GM12878 (cell line): ENCODE measurements around the gene P2RX2. TPM values are rescaled to one million over a fixed set of nuclear protein-coding genes. Genes with fewer than 3 reads are reported as not detected.

Source experiments
- ATAC-seq: fragments of 200-7000 bp; cut with Tn5 transposase; 3 replicates; pipeline ENCODE4 v1.9.1; 2020; ENCODE audit warnings: mild to moderate bottlenecking, moderate library complexity
- BruUV-seq: library from RNA; stranded (reverse); fragments of 400-500 nt; replicated peaks from 2 replicates; lab custom pipeline; 2021; lab: Mats Ljungman, UMichigan
- CTCF ChIA-PET: fragments of 300-600 bp; sonication (Branson Sonifier 250); formaldehyde crosslinking; extraction: SDS; loops from one replicate; lab custom pipeline; 2021; ENCODE audit warnings: inconsistent platforms; lab: Yijun Ruan, JAX
- POLR2A ChIA-PET: fragments of 350-600 bp; formaldehyde crosslinking; extraction: SDS; loops from one replicate; lab custom pipeline; 2021; ENCODE audit warnings: inconsistent platforms; lab: Charles Lee
- RAD21 ChIA-PET: fragments of 300-600 bp; sonication (Branson Sonifier 250); formaldehyde crosslinking; loops from one replicate; lab custom pipeline; 2023; ENCODE audit warnings: antibody characterized with exemption; ENCODE audit not compliant: unreplicated experiment; lab: Charles Lee
- SMC1A ChIA-PET: fragments of 300-600 bp; sonication (Branson Sonifier 250); formaldehyde crosslinking; loops from one replicate; lab custom pipeline; 2023; ENCODE audit not compliant: unreplicated experiment, uncharacterized antibody; lab: Charles Lee
- DNase-seq: peaks from one replicate; pipeline ENCODE4 v3.0.0-alpha.2; 2011; ENCODE audit warnings: low read depth, low spot score
- FAIRE-seq: peaks from 3 replicates; lab custom pipeline; 2011; peaks lifted over from hg19 to GRCh38; lab: Jason Lieb, UNC
- H2AFZ ChIP-seq: 2 replicates; pipeline ENCODE4 v1.6.0; 2011; ENCODE audit warnings: low read depth, low read length, control low read depth; ENCODE audit not compliant: control insufficient read depth
- H3K27ac ChIP-seq: 2 replicates; pipeline ENCODE4 v1.5.1; 2011; ENCODE audit warnings: control low read depth; ENCODE audit not compliant: control insufficient read depth, insufficient read depth
- H3K27me3 ChIP-seq, 2 experiments: replicated peaks in 1 of 2; 2 replicates each; pipeline versions ENCODE4 v1.6.0 to v1.6.1; 2011; ENCODE audit warnings: low read length in 1 of 2; ENCODE audit not compliant: control insufficient read depth in 2 of 2, insufficient read depth in 2 of 2
- H3K36me3 ChIP-seq, 2 experiments: 2 replicates each; pipeline ENCODE4 v1.5.1; 2011; ENCODE audit warnings: low read length in 1 of 2; ENCODE audit not compliant: control insufficient read depth in 2 of 2, insufficient read depth in 2 of 2
- H3K4me1 ChIP-seq: 2 replicates; pipeline ENCODE4 v1.6.1; 2011; ENCODE audit warnings: mild to moderate bottlenecking, low read length, moderate library complexity, mixed read lengths; ENCODE audit not compliant: control insufficient read depth, insufficient read depth
- H3K4me2 ChIP-seq: 2 replicates; pipeline ENCODE4 v1.6.0; 2011; ENCODE audit warnings: control low read depth; ENCODE audit not compliant: control insufficient read depth, insufficient read depth
- H3K4me3 ChIP-seq: fragments of 200-600 bp; sonication (generic); 2 replicates; pipeline ENCODE4 v1.5.1; 2016
- H3K79me2 ChIP-seq: 2 replicates; pipeline ENCODE4 v1.6.0; 2011; ENCODE audit warnings: low read length; ENCODE audit not compliant: control insufficient read depth, insufficient read depth
- H3K9ac ChIP-seq: 2 replicates; pipeline ENCODE4 v1.8.0; 2011; ENCODE audit warnings: low read length, control low read depth, mixed read lengths; ENCODE audit not compliant: control insufficient read depth, insufficient read depth
- H3K9me3 ChIP-seq: replicated peaks from 3 replicates; pipeline ENCODE4 v1.5.1; 2011; ENCODE audit warnings: mild to moderate bottlenecking, low read length; ENCODE audit not compliant: control insufficient read depth, insufficient read depth
- H4K20me1 ChIP-seq: 2 replicates; pipeline ENCODE4 v1.6.0; 2011; ENCODE audit not compliant: control insufficient read depth, insufficient read depth
- BCL11A ChIP-seq: IDR thresholded peaks from 2 replicates; pipeline ENCODE4 v1.6.1; 2011; ENCODE audit warnings: low read depth, low read length
- EZH2 ChIP-seq: IDR thresholded peaks from 2 replicates; pipeline ENCODE4 v1.6.1; 2012; ENCODE audit warnings: low read depth, mild to moderate bottlenecking, control low read depth, inconsistent platforms, low read length, borderline replicate concordance; ENCODE audit not compliant: control insufficient read depth
- HCFC1 ChIP-seq: fragments of 150-350 bp; IDR thresholded peaks from 2 replicates; pipeline ENCODE4 v1.6.1; 2014; ENCODE audit warnings: low read length
- IKZF1 ChIP-seq: fragments of 450-650 bp; conservative IDR thresholded peaks from 2 replicates; pipeline ENCODE4 v1.6.1; 2017; ENCODE audit warnings: antibody characterized with exemption, mild to moderate bottlenecking
- IKZF2 ChIP-seq, 2 experiments: fragments of 450-650 bp; IDR thresholded peaks; 2 replicates each; pipeline ENCODE4 v1.6.1; 2017; ENCODE audit warnings: mild to moderate bottlenecking in 2 of 2, moderate library complexity in 2 of 2
- KLF5 ChIP-seq: fragments of 450-650 bp; IDR thresholded peaks from 2 replicates; pipeline ENCODE4 v1.6.1; 2014; ENCODE audit warnings: mild to moderate bottlenecking; ENCODE audit not compliant: partially characterized antibody
- NFYB ChIP-seq: IDR thresholded peaks from 2 replicates; pipeline ENCODE4 v1.6.1; 2011; ENCODE audit warnings: low read depth, mild to moderate bottlenecking, low read length, improper control_type of control experiment, moderate library complexity; ENCODE audit not compliant: insufficient read depth
- NR2F1 ChIP-seq: fragments of 450-650 bp; conservative IDR thresholded peaks from 2 replicates; pipeline ENCODE4 v1.6.1; 2017; ENCODE audit warnings: mild to moderate bottlenecking
- PAX8 ChIP-seq: fragments of 450-650 bp; IDR thresholded peaks from 2 replicates; pipeline ENCODE4 v1.6.1; 2017; ENCODE audit warnings: mild to moderate bottlenecking, moderate library complexity
- RB1 ChIP-seq: fragments of 450-650 bp; formaldehyde crosslinking; IDR thresholded peaks from 2 replicates; pipeline ENCODE4 v1.6.1; 2017; ENCODE audit warnings: mild to moderate bottlenecking, borderline replicate concordance
- SP1 ChIP-seq: IDR thresholded peaks from one replicate; pipeline ENCODE4 v1.6.1; 2011; ENCODE audit warnings: low read depth, low read length
- SUPT20H ChIP-seq: IDR thresholded peaks from 2 replicates; pipeline ENCODE4 v1.6.1; 2011; ENCODE audit warnings: low read depth, mild to moderate bottlenecking, low read length, moderate library complexity, borderline replicate concordance; ENCODE audit not compliant: control insufficient read depth
- TAF1 ChIP-seq: IDR thresholded peaks from 2 replicates; pipeline ENCODE4 v1.6.1; 2011; ENCODE audit warnings: mild to moderate bottlenecking, low read depth, low read length, borderline replicate concordance
- TCF7 ChIP-seq: IDR thresholded peaks from 2 replicates; pipeline ENCODE4 v1.6.1; 2014; ENCODE audit warnings: antibody characterized with exemption, borderline replicate concordance
- ZNF24 ChIP-seq: fragments of 450-650 bp; IDR thresholded peaks from 2 replicates; pipeline ENCODE4 v1.6.1; 2017; ENCODE audit warnings: antibody characterized with exemption, mild to moderate bottlenecking
- WGBS: methylation state at CpG from one replicate; pipeline ENCODE4 v1.1.6; 2016; ENCODE audit warnings: low lambda C conversion rate; ENCODE audit not compliant: insufficient replicate concordance, insufficient coverage; ENCODE audit errors: missing lambda C conversion rate; 5-methylcytosine and 5-hydroxymethylcytosine counted together
- in situ Hi-C: fragments of 300-500 bp; cut with MboI; formaldehyde crosslinking; loops from 9 replicates; pipeline ENCODE4 v1.14.3; 2018; ENCODE audit warnings: mixed read lengths
- intact Hi-C: fragments of 100-400 bp; cut with micrococcal nuclease; formaldehyde crosslinking; loops from one replicate; pipeline ENCODE4 v1.14.2; 2022; ENCODE audit not compliant: unreplicated experiment
- polyA plus RNA-seq, 11 experiments: library from polyadenylated mRNA; depleted of rRNA in 4 of 11; unstranded in 6 of 11; stranded (reverse) in 5 of 11; fragments of >200 nt; fragmentation: Nextera tagmentation in 4 of 11; fragmentation: Illumina TruSeq in 1 of 11; extraction: Ambion mirVana in 4 of 11; extraction: Trizol in 1 of 11; gene quantifications; 1 replicate in 1 of 11; 2 replicates in 10 of 11; pipeline versions ENCODE4 v1.2.1 to v1.2.3, GENCODE V29; 2011 to 2016; ENCODE audit warnings: inconsistent platforms in 2 of 11, missing spikeins in 2 of 11, low read depth in 1 of 11
- total RNA-seq, 4 experiments: library from RNA; depleted of rRNA in 3 of 4; stranded (reverse); fragments of >200 nt in 3 of 4; fragmentation: Illumina TruSeq in 1 of 4; extraction: Trizol in 1 of 4; gene quantifications; 2 replicates each; pipeline versions ENCODE4 v1.2.1 to v1.2.3, GENCODE V29; 2013 to 2021
- TF ChIP-seq, protein P1 (sequence below): fragments of 450-650 bp; IDR thresholded peaks from 2 replicates; pipeline ENCODE4 v1.6.1; 2018; ENCODE audit warnings: mild to moderate bottlenecking, low read depth, moderate library complexity; ENCODE audit not compliant: partially characterized antibody
- TF ChIP-seq, protein P2 (sequence below): fragments of 450-650 bp; formaldehyde crosslinking; IDR thresholded peaks from 2 replicates; pipeline ENCODE4 v1.5.0; 2022; ENCODE audit warnings: mild to moderate bottlenecking, missing genetic modification characterization
- TF ChIP-seq, protein P3 (sequence below): IDR thresholded peaks from 2 replicates; pipeline ENCODE4 v1.6.1; 2012; ENCODE audit warnings: low read length, inconsistent platforms

Gene P2RX2
- total and polyA plus RNA-seq, 10 of the 15 experiments (the other 5 are each of a cell fraction or from before 2014, with no cell fraction given): not detected

DNA sequence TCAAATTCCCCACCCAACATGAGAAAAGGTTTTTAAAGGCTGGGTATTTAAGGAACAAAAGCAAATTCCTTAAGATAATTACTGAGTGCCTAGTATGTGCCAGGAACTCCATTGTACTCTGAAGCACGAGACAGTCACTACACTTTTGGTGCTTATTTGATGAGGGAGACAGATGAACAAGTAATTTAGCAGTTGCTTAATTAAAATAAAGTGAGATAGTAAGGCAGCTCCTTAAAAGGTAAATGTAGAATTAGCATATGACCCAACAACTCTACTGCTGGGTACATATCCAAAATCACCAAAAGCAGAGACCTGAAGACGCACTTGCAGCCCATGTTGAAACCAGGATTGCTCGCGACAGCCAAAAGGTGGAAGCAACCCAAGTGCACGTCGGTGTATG is 47.2 kb downstream of the P2RX2 start:
- Histone ChIP-seq H3K4me2 (no peak overlapping the region), H3K9me3 (no peaks in the 10 kb centered on the region), H3K9ac (no peak overlapping the region), H3K27me3 (no peaks in the 10 kb centered on the region), H3K4me1 (no peaks in the 10 kb centered on the region), H3K36me3 (peaks cover 20 to 41% of the 10 kb centered on the region in 2 experiments), H3K4me3 (no peak overlapping the region), H3K27ac (no peak overlapping the region), H4K20me1 (no peaks in the 10 kb centered on the region), H2AFZ (no peak overlapping the region), H3K79me2 (no peaks in the 10 kb centered on the region)
- no TSS peak for BruUV-seq
- DNase-seq (no peak), ATAC-seq (no peak), FAIRE-seq (no peak)
- ChIA-PET SMC1A (no interaction called here), RAD21 (no interaction called here), POLR2A (no interaction called here), CTCF (no interaction called here)
- WGBS: 85% methylated on average over 6 of the region's 6 CpGs
- intact Hi-C loops (no loop called here), in situ Hi-C loops (no loop called here)
- TF ChIP-seq HCFC1 (no peak), TAF1 (no peak), TCF7 (no peak), IKZF2 (IDR thresholded peaks at IDR 0.05) (no peak), KLF5 (no peak), NFYB (no peak), NR2F1 (no peak), BCL11A (no peak), RB1 (no peak), SUPT20H (no peak), IKZF1 (no peak), ZNF24 (no peak), PAX8 (no peak), SP1 (no peak), EZH2 (no peak)
- TF ChIP-seq, protein P1, sequence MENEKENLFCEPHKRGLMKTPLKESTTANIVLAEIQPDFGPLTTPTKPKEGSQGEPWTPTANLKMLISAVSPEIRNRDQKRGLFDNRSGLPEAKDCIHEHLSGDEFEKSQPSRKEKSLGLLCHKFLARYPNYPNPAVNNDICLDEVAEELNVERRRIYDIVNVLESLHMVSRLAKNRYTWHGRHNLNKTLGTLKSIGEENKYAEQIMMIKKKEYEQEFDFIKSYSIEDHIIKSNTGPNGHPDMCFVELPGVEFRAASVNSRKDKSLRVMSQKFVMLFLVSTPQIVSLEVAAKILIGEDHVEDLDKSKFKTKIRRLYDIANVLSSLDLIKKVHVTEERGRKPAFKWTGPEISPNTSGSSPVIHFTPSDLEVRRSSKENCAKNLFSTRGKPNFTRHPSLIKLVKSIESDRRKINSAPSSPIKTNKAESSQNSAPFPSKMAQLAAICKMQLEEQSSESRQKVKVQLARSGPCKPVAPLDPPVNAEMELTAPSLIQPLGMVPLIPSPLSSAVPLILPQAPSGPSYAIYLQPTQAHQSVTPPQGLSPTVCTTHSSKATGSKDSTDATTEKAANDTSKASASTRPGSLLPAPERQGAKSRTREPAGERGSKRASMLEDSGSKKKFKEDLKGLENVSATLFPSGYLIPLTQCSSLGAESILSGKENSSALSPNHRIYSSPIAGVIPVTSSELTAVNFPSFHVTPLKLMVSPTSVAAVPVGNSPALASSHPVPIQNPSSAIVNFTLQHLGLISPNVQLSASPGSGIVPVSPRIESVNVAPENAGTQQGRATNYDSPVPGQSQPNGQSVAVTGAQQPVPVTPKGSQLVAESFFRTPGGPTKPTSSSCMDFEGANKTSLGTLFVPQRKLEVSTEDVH: no peak
- TF ChIP-seq, protein P2, sequence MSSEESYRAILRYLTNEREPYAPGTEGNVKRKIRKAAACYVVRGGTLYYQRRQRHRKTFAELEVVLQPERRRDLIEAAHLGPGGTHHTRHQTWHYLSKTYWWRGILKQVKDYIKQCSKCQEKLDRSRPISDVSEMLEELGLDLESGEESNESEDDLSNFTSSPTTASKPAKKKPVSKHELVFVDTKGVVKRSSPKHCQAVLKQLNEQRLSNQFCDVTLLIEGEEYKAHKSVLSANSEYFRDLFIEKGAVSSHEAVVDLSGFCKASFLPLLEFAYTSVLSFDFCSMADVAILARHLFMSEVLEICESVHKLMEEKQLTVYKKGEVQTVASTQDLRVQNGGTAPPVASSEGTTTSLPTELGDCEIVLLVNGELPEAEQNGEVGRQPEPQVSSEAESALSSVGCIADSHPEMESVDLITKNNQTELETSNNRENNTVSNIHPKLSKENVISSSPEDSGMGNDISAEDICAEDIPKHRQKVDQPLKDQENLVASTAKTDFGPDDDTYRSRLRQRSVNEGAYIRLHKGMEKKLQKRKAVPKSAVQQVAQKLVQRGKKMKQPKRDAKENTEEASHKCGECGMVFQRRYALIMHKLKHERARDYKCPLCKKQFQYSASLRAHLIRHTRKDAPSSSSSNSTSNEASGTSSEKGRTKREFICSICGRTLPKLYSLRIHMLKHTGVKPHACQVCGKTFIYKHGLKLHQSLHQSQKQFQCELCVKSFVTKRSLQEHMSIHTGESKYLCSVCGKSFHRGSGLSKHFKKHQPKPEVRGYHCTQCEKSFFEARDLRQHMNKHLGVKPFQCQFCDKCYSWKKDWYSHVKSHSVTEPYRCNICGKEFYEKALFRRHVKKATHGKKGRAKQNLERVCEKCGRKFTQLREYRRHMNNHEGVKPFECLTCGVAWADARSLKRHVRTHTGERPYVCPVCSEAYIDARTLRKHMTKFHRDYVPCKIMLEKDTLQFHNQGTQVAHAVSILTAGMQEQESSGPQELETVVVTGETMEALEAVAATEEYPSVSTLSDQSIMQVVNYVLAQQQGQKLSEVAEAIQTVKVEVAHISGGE (CRISPR knock-in tag): no peak
- TF ChIP-seq, protein P3, sequence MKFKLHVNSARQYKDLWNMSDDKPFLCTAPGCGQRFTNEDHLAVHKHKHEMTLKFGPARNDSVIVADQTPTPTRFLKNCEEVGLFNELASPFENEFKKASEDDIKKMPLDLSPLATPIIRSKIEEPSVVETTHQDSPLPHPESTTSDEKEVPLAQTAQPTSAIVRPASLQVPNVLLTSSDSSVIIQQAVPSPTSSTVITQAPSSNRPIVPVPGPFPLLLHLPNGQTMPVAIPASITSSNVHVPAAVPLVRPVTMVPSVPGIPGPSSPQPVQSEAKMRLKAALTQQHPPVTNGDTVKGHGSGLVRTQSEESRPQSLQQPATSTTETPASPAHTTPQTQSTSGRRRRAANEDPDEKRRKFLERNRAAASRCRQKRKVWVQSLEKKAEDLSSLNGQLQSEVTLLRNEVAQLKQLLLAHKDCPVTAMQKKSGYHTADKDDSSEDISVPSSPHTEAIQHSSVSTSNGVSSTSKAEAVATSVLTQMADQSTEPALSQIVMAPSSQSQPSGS: no peak
